ENCODE results near the gene BZW1. TPM values are rescaled to one million over a fixed set of nuclear protein-coding genes. Genes with fewer than 3 reads are reported as not detected.

BZW1 gene
- total and polyA plus RNA-seq, 5 donors from 2014 or later = 181 to 261 (median 234) TPM

GRCh38 chr2:200856806-200857205, 45.1 kb downstream of the BZW1 start:
- peak overlapping the region in 3 of 4 donors; percentile 39 to 63 (median 39) for H3K4me3 Mint-ChIP-seq
- no peak overlapping the region for H3K27ac ChIP-seq (ENCODE audit: insufficient read depth, low read length, poor library complexity, severe bottlenecking)
- no peaks in the 10 kb centered on the region for H3K27me3 Mint-ChIP-seq
- H3K9me3 Mint-ChIP-seq = peaks cover 0 to under 1% (median 0%) of the 10 kb centered on the region in 7 donors
- peaks cover 68% of the 10 kb centered on the region for H3K36me3 Mint-ChIP-seq
- H3K27me3 ChIP-seq (ENCODE audit: control insufficient read depth, insufficient read depth, low read length) = no peaks in the 10 kb centered on the region
- DNase-seq (no peak), ATAC-seq (ENCODE audit: low read depth in 2 of 2) (no peak)
- peaks cover 40% of the 10 kb centered on the region for H3K4me1 ChIP-seq (ENCODE audit: control insufficient read depth, insufficient read depth, low read length, poor library complexity, severe bottlenecking)
- H3K4me1 Mint-ChIP-seq = peaks cover 28 to 74% (median 49%) of the 10 kb centered on the region in 4 donors
- H3K27ac Mint-ChIP-seq = peak overlapping the region in 1 of 3 donors; percentile 84
- no peak overlapping the region for H3K4me3 ChIP-seq (ENCODE audit: low read depth, low read length)
- H3K36me3 ChIP-seq (ENCODE audit: control insufficient read depth, insufficient read depth, low read length) = peaks cover 99% of the 10 kb centered on the region
- H3K9me3 ChIP-seq (ENCODE audit: control insufficient read depth in 2 of 2, low read length in 2 of 2) = no peaks in the 10 kb centered on the region

- Mint-ChIP-seq H3K4me1 (peaks cover 33 to 67% (median 49%) of the 10 kb centered on the region in 4 donors), H3K4me3 (peak overlapping the region; percentile 93 to 97 (median 94)), H3K27me3 (peaks cover 10% of the 10 kb centered on the region), H3K9me3 (peaks cover 0 to 3% (median 0%) of the 10 kb centered on the region in 7 donors), H3K36me3 (peaks cover 60% of the 10 kb centered on the region), H3K27ac (peak overlapping the region; percentile 22 to 100 (median 70))
- no peaks in the 10 kb centered on the region for H3K27me3 ChIP-seq (ENCODE audit: control insufficient read depth, insufficient read depth, low read length)
- peaks cover 50% of the 10 kb centered on the region for H3K4me1 ChIP-seq (ENCODE audit: control insufficient read depth, insufficient read depth, low read length, poor library complexity, severe bottlenecking)
- ATAC-seq (ENCODE audit: low read depth in 2 of 2) (no peak), DNase-seq (peak in 2 of 3 donors; percentile 12 to 28)
- H3K4me3 ChIP-seq (ENCODE audit: low read depth, low read length) = peak overlapping the region; percentile 100
- H3K27ac ChIP-seq (ENCODE audit: insufficient read depth, low read length, poor library complexity, severe bottlenecking) = peak overlapping the region; percentile 100
- H3K36me3 ChIP-seq (ENCODE audit: control insufficient read depth, insufficient read depth, low read length) = peaks cover 67% of the 10 kb centered on the region
- H3K9me3 ChIP-seq (ENCODE audit: control insufficient read depth in 2 of 2, low read length in 2 of 2) = no peaks in the 10 kb centered on the region
Observed at GRCh38 chr2:200860092-200860795, 48.5 kb downstream of the BZW1 start.

DNA sequence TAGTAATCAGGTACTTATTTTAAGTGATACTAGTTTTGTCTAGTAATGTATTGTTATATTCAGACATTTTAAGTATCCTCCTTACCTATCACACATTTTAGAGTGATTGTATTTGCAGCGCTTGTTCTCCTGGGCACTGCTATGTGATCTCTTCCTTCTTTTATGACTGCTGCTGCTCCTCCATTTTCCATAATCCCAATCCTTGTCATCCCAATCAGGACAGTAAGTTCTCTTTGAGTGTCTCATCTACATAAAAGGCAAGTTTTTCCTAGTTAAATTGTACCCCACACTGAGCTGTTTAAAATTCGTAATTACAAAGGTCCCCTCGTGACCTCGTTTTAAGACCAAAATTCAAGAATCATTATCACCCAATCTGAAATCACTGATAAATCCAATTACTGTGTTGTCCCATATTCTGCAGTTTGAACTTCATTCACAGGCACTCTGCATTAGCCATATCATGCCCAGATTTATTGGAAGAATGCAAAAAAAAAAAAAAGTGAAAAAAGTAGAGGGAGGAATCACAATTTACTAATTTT, 50.0 kb downstream of the BZW1 start:
- Histone ChIP-seq H3K27ac (ENCODE audit: insufficient read depth, low read length, poor library complexity, severe bottlenecking) (peak overlapping the region; percentile 100), H3K9me3 (ENCODE audit: control insufficient read depth in 2 of 2, low read length in 2 of 2) (no peaks in the 10 kb centered on the region), H3K4me3 (ENCODE audit: low read depth, low read length) (peak overlapping the region; percentile 100), H3K36me3 (ENCODE audit: control insufficient read depth, insufficient read depth, low read length) (peaks cover 53% of the 10 kb centered on the region), H3K27me3 (ENCODE audit: control insufficient read depth, insufficient read depth, low read length) (no peaks in the 10 kb centered on the region), H3K4me1 (ENCODE audit: control insufficient read depth, insufficient read depth, low read length, poor library complexity, severe bottlenecking) (peaks cover 46% of the 10 kb centered on the region)
- H3K27ac Mint-ChIP-seq = peak overlapping the region; percentile 5 to 100 (median 99)
- H3K36me3 Mint-ChIP-seq = peaks cover 55% of the 10 kb centered on the region
- H3K4me3 Mint-ChIP-seq = peak overlapping the region; percentile 92 to 97 (median 94)
- peaks cover 10% of the 10 kb centered on the region for H3K27me3 Mint-ChIP-seq
- H3K9me3 Mint-ChIP-seq = peaks cover 0 to 3% (median 0%) of the 10 kb centered on the region in 7 donors
- ATAC-seq (ENCODE audit: low read depth in 2 of 2) (no peak), DNase-seq (no peak)
- peaks cover 28 to 61% (median 45%) of the 10 kb centered on the region in 4 donors for H3K4me1 Mint-ChIP-seq

DNA sequence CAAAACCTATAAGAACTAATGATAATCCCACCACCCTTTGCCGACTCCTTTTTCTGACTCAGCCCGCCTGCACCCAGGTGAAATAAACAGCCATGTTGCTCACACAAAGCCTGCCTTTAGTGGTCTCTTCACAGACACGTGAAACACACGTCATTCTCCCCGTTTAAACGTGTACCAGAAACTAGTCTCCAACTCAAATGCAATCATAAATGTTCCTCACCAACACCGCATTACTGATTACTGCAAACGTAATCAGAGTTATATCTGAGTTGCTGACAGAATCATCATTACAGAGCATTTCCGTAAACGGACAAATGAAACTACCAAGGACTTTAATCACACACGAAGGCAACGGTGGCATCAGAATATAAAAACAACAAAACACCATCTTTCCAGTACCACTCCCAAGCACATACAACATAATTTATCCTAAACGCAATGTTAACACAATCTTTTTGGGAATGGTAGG, 50.9 kb downstream of the BZW1 start:
- H3K36me3 Mint-ChIP-seq = peaks cover 48% of the 10 kb centered on the region
- DNase-seq = peak; percentile 62 to 78 (median 75)
- ATAC-seq (ENCODE audit: low read depth in 2 of 2) = peak; percentile 22 to 39
- H3K9me3 ChIP-seq (ENCODE audit: control insufficient read depth in 2 of 2, low read length in 2 of 2) = no peaks in the 10 kb centered on the region
- H3K27ac Mint-ChIP-seq = peak overlapping the region; percentile 99 to 100 (median 99)
- peak overlapping the region; percentile 100 for H3K4me3 ChIP-seq (ENCODE audit: low read depth, low read length)
- peak overlapping the region; percentile 100 for H3K27ac ChIP-seq (ENCODE audit: insufficient read depth, low read length, poor library complexity, severe bottlenecking)
- H3K27me3 Mint-ChIP-seq = peaks cover 10% of the 10 kb centered on the region
- H3K4me3 Mint-ChIP-seq = peak overlapping the region; percentile 92 to 97 (median 94)
- peaks cover 0 to 3% (median 0%) of the 10 kb centered on the region in 7 donors for H3K9me3 Mint-ChIP-seq
- no peaks in the 10 kb centered on the region for H3K27me3 ChIP-seq (ENCODE audit: control insufficient read depth, insufficient read depth, low read length)
- H3K36me3 ChIP-seq (ENCODE audit: control insufficient read depth, insufficient read depth, low read length) = peaks cover 44% of the 10 kb centered on the region
- peaks cover 22 to 59% (median 39%) of the 10 kb centered on the region in 4 donors for H3K4me1 Mint-ChIP-seq
- peaks cover 46% of the 10 kb centered on the region for H3K4me1 ChIP-seq (ENCODE audit: control insufficient read depth, insufficient read depth, low read length, poor library complexity, severe bottlenecking)

- H3K27ac Mint-ChIP-seq = peak overlapping the region; percentile 99 to 100 (median 99)
- H3K27me3 Mint-ChIP-seq = peaks cover 10% of the 10 kb centered on the region
- peaks cover 36% of the 10 kb centered on the region for H3K36me3 Mint-ChIP-seq
- Histone ChIP-seq H3K4me1 (ENCODE audit: control insufficient read depth, insufficient read depth, low read length, poor library complexity, severe bottlenecking) (peaks cover 45% of the 10 kb centered on the region), H3K36me3 (ENCODE audit: control insufficient read depth, insufficient read depth, low read length) (peaks cover 32% of the 10 kb centered on the region), H3K9me3 (ENCODE audit: control insufficient read depth in 2 of 2, low read length in 2 of 2) (no peaks in the 10 kb centered on the region), H3K27me3 (ENCODE audit: control insufficient read depth, insufficient read depth, low read length) (no peaks in the 10 kb centered on the region), H3K27ac (ENCODE audit: insufficient read depth, low read length, poor library complexity, severe bottlenecking) (peak overlapping the region; percentile 100), H3K4me3 (ENCODE audit: low read depth, low read length) (peak overlapping the region; percentile 100)
- DNase-seq (no peak), ATAC-seq (ENCODE audit: low read depth in 2 of 2) (no peak)
- peak overlapping the region; percentile 92 to 97 (median 94) for H3K4me3 Mint-ChIP-seq
- H3K4me1 Mint-ChIP-seq = peaks cover 23 to 50% (median 31%) of the 10 kb centered on the region in 4 donors
- H3K9me3 Mint-ChIP-seq = peaks cover 0 to 3% (median 0%) of the 10 kb centered on the region in 7 donors
Observed at GRCh38 chr2:200863782-200864175, 52.1 kb downstream of the BZW1 start.

GRCh38 chr2:200864176-200865034, 52.7 kb downstream of the BZW1 start, which contains the start of gene CLK1:
TSS of gene CLK1 (minus strand) at chr2:200864658. CDS start at chr2:200861862, 2,796 bp downstream.
- H3K36me3 Mint-ChIP-seq = peaks cover 29% of the 10 kb centered on the region
- peak; percentile 87 to 88 for ATAC-seq (ENCODE audit: low read depth in 2 of 2)
- peak within 1 kb of the TSS; percentile 100 for H3K4me3 ChIP-seq (ENCODE audit: low read depth, low read length)

GRCh38 chr2:200869014-200869413, 57.3 kb downstream of the BZW1 start:
- Mint-ChIP-seq H3K9me3 (peaks cover 0 to 2% (median 0%) of the 10 kb centered on the region in 7 donors), H3K4me3 (peak overlapping the region in 3 of 4 donors; percentile 59 to 80 (median 68))

More at GRCh38 chr2:200864176-200865034, 52.7 kb downstream of the BZW1 start, which contains the start of gene CLK1:
- H3K27ac Mint-ChIP-seq = peak within 1 kb of the TSS; percentile 99 to 100 (median 99)
- peaks cover 10% of the 10 kb centered on the region for H3K27me3 Mint-ChIP-seq
- Histone ChIP-seq H3K36me3 (ENCODE audit: control insufficient read depth, insufficient read depth, low read length) (peaks cover 26% of the 10 kb centered on the region), H3K9me3 (ENCODE audit: control insufficient read depth in 2 of 2, low read length in 2 of 2) (no peaks in the 10 kb centered on the region), H3K27ac (ENCODE audit: insufficient read depth, low read length, poor library complexity, severe bottlenecking) (peak within 1 kb of the TSS; percentile 100), H3K27me3 (ENCODE audit: control insufficient read depth, insufficient read depth, low read length) (no peaks in the 10 kb centered on the region), H3K4me1 (ENCODE audit: control insufficient read depth, insufficient read depth, low read length, poor library complexity, severe bottlenecking) (peaks cover 45% of the 10 kb centered on the region)
- H3K4me1 Mint-ChIP-seq = peaks cover 26 to 48% (median 32%) of the 10 kb centered on the region in 4 donors
- DNase-seq = peak; percentile 96 to 97 (median 97)
- peak within 1 kb of the TSS; percentile 92 to 97 (median 94) for H3K4me3 Mint-ChIP-seq
- peaks cover 0 to 3% (median 0%) of the 10 kb centered on the region in 7 donors for H3K9me3 Mint-ChIP-seq

More at GRCh38 chr2:200869014-200869413, 57.3 kb downstream of the BZW1 start:
- peaks cover 6% of the 10 kb centered on the region for H3K27me3 Mint-ChIP-seq
- peaks cover 21% of the 10 kb centered on the region for H3K36me3 ChIP-seq (ENCODE audit: control insufficient read depth, insufficient read depth, low read length)
- peak overlapping the region in 2 of 3 donors; percentile 83 to 85 for H3K27ac Mint-ChIP-seq
- H3K27me3 ChIP-seq (ENCODE audit: control insufficient read depth, insufficient read depth, low read length) = no peaks in the 10 kb centered on the region
- DNase-seq (no peak), ATAC-seq (ENCODE audit: low read depth in 2 of 2) (no peak)
- H3K9me3 ChIP-seq (ENCODE audit: control insufficient read depth in 2 of 2, low read length in 2 of 2) = no peaks in the 10 kb centered on the region
- H3K36me3 Mint-ChIP-seq = peaks cover 22% of the 10 kb centered on the region
- H3K4me1 ChIP-seq (ENCODE audit: control insufficient read depth, insufficient read depth, low read length, poor library complexity, severe bottlenecking) = peaks cover 17% of the 10 kb centered on the region
- H3K4me3 ChIP-seq (ENCODE audit: low read depth, low read length) = no peak overlapping the region
- peak overlapping the region; percentile 33 for H3K27ac ChIP-seq (ENCODE audit: insufficient read depth, low read length, poor library complexity, severe bottlenecking)
- peaks cover 6 to 23% (median 13%) of the 10 kb centered on the region in 4 donors for H3K4me1 Mint-ChIP-seq

Data from CD4-positive, CD25-positive, alpha-beta regulatory T cell (primary cell).